Neuronal stem cell (in vitro differentiated cells): Measurements from ENCODE around the gene CORIN.

ENCODE experiments used
- DNase-seq: peaks from one replicate; pipeline ENCODE4 v3.0.0-alpha.2; 2013; ENCODE audit warnings: low spot score
- H2AFZ ChIP-seq: one replicate; pipeline ENCODE4 v1.6.1; 2013; ENCODE audit warnings: mild to moderate bottlenecking, low read length, inconsistent platforms
- H2AK5ac ChIP-seq: 2 replicates; pipeline ENCODE4 v1.6.1; 2013; ENCODE audit warnings: low read depth, mild to moderate bottlenecking, inconsistent platforms, low read length, moderate library complexity, mixed read lengths
- H2BK120ac ChIP-seq: 2 replicates; pipeline ENCODE4 v1.6.1; 2013; ENCODE audit warnings: low read depth, mild to moderate bottlenecking, inconsistent platforms, low read length, moderate library complexity, mixed read lengths
- H2BK12ac ChIP-seq: one replicate; pipeline ENCODE4 v1.6.1; 2013; ENCODE audit warnings: low read length, inconsistent platforms
- H2BK15ac ChIP-seq: 2 replicates; pipeline ENCODE4 v1.6.1; 2013; ENCODE audit warnings: mild to moderate bottlenecking, low read length, inconsistent platforms, mixed read lengths
- H2BK5ac ChIP-seq: one replicate; pipeline ENCODE4 v1.6.1; 2013; ENCODE audit warnings: inconsistent platforms, mild to moderate bottlenecking, low read length, moderate library complexity
- H3K14ac ChIP-seq: one replicate; pipeline ENCODE4 v1.6.1; 2013; ENCODE audit warnings: low read length, inconsistent platforms
- H3K18ac ChIP-seq: 2 replicates; pipeline ENCODE4 v1.6.1; 2013; ENCODE audit warnings: low read length, inconsistent platforms
- H3K23ac ChIP-seq: 2 replicates; pipeline ENCODE4 v1.6.1; 2013; ENCODE audit warnings: low read depth, mild to moderate bottlenecking, mixed read lengths, low read length, inconsistent platforms; ENCODE audit not compliant: poor library complexity
- H3K27ac ChIP-seq: replicated peaks from 3 replicates; pipeline ENCODE4 v1.5.1; 2013; ENCODE audit warnings: low read length, inconsistent platforms
- H3K27me3 ChIP-seq, 3 experiments: 2 replicates each; pipeline ENCODE4 v1.6.1; 2013; ENCODE audit warnings: low read length in 3 of 3, mild to moderate bottlenecking in 2 of 3, inconsistent platforms in 1 of 3, low read depth in 1 of 3, mixed read lengths in 1 of 3, moderate library complexity in 1 of 3; ENCODE audit not compliant: control insufficient read depth in 3 of 3, insufficient read depth in 3 of 3
- H3K36me3 ChIP-seq, 2 donors: replicated peaks in 1 of 2; 2 replicates each; pipeline ENCODE4 v1.6.1; 2013; ENCODE audit warnings: low read length in 2 of 2; ENCODE audit not compliant: control insufficient read depth in 2 of 2, insufficient read depth in 2 of 2
- H3K4ac ChIP-seq: 2 replicates; pipeline ENCODE4 v1.6.1; 2013; ENCODE audit warnings: inconsistent platforms, mild to moderate bottlenecking, low read length, moderate library complexity
- H3K4me1 ChIP-seq, 2 donors: 1 replicate in 1 of 2; 2 replicates in 1 of 2; pipeline ENCODE4 v1.6.1; 2013; ENCODE audit warnings: low read length in 2 of 2, low read depth in 1 of 2; ENCODE audit not compliant: control insufficient read depth in 2 of 2, insufficient read depth in 1 of 2
- H3K4me2 ChIP-seq: one replicate; pipeline ENCODE4 v1.6.1; 2013; ENCODE audit warnings: mild to moderate bottlenecking, low read length, inconsistent platforms; ENCODE audit not compliant: insufficient read depth, poor library complexity, severe bottlenecking
- H3K4me3 ChIP-seq, 2 donors: 2 replicates each; pipeline ENCODE4 v1.5.1; 2013; ENCODE audit warnings: low read length in 2 of 2, mild to moderate bottlenecking in 2 of 2, inconsistent platforms in 1 of 2, moderate library complexity in 1 of 2
- H3K79me1 ChIP-seq: one replicate; pipeline ENCODE4 v1.6.1; 2013; ENCODE audit warnings: low read depth, mild to moderate bottlenecking, inconsistent platforms, low read length, moderate library complexity
- H3K9ac ChIP-seq: one replicate; pipeline ENCODE4 v1.6.1; 2013; ENCODE audit warnings: mild to moderate bottlenecking, low read depth, low read length, inconsistent platforms; ENCODE audit not compliant: poor library complexity
- H3K9me3 ChIP-seq, 2 donors: replicated peaks in 1 of 2; 2 replicates each; pipeline versions ENCODE3 to v1.6.1; 2013; ENCODE audit warnings: low read length in 2 of 2, mild to moderate bottlenecking in 2 of 2, inconsistent platforms in 1 of 2, low read depth in 1 of 2, mixed read lengths in 1 of 2, moderate library complexity in 1 of 2; ENCODE audit not compliant: control insufficient read depth in 2 of 2, insufficient read depth in 1 of 2
- H4K8ac ChIP-seq: one replicate; pipeline ENCODE4 v1.6.1; 2013; ENCODE audit warnings: low read depth, mild to moderate bottlenecking, inconsistent platforms, low read length, moderate library complexity
- H4K91ac ChIP-seq: one replicate; pipeline ENCODE4 v1.6.1; 2013; ENCODE audit warnings: low read length, low read depth, mild to moderate bottlenecking, inconsistent platforms; ENCODE audit not compliant: poor library complexity
- WGBS, 2 donors: extraction: QIAGEN DNeasy Blood & Tissue Kit; methylation state at CpG; one replicate each; pipeline ENCODE4 v1.1.7; 2013; ENCODE audit warnings: missing lambda C conversion rate in 2 of 2, mixed read lengths in 1 of 2; ENCODE audit not compliant: insufficient read length in 2 of 2, insufficient replicate concordance in 1 of 2; ENCODE audit errors: extremely low coverage in 2 of 2; 5-methylcytosine and 5-hydroxymethylcytosine counted together

Gene CORIN

DNA sequence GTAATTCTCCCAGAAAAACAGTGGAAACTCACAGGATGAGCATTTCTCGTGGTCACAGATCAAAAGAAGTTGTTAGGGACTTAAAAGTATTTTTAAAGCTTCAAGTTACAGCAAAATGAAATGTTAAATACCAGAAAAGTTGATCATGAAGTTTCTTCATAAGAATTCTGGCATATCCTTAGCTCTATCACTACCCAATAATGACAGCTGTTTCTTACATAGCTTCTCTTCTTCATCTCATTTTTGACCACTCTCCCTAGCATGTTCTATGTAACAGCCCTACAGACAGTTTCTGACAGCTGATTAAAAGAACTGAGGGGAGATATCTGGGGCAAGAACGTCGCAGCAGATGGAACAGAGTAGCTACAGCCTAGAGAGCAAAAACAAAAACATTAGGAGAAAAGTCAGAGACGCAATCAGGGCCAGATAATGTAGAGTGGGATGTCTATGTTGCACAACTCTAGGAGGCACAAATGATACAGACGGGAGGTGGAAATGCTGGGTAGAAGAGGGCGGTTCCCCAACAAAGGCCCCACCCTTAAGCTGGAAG is 108.7 kb downstream of the CORIN start:
- Histone ChIP-seq H2BK120ac (no peak overlapping the region), H3K27me3 (no peaks in the 10 kb centered on the region), H3K18ac (no peak overlapping the region), H3K4ac (no peak overlapping the region), H3K4me1 (peaks cover 0 to 1% of the 10 kb centered on the region in 2 donors), H4K8ac (no peak overlapping the region), H2BK12ac (no peak overlapping the region), H3K36me3 (no peaks in the 10 kb centered on the region), H3K4me3 (no peak overlapping the region), H2AK5ac (no peak overlapping the region), H3K27ac (no peak overlapping the region), H3K4me2 (no peak overlapping the region), H3K9me3 (no peaks in the 10 kb centered on the region), H2BK5ac (no peak overlapping the region), H2AFZ (no peak overlapping the region), H4K91ac (no peak overlapping the region), H2BK15ac (no peak overlapping the region), H3K14ac (no peak overlapping the region), H3K23ac (no peak overlapping the region), H3K9ac (no peak overlapping the region), H3K79me1 (no peaks in the 10 kb centered on the region)
- no CpG with 5 or more reads among the region's 6 CpGs for WGBS, 2 donors
- DNase-seq = no peak

DNA sequence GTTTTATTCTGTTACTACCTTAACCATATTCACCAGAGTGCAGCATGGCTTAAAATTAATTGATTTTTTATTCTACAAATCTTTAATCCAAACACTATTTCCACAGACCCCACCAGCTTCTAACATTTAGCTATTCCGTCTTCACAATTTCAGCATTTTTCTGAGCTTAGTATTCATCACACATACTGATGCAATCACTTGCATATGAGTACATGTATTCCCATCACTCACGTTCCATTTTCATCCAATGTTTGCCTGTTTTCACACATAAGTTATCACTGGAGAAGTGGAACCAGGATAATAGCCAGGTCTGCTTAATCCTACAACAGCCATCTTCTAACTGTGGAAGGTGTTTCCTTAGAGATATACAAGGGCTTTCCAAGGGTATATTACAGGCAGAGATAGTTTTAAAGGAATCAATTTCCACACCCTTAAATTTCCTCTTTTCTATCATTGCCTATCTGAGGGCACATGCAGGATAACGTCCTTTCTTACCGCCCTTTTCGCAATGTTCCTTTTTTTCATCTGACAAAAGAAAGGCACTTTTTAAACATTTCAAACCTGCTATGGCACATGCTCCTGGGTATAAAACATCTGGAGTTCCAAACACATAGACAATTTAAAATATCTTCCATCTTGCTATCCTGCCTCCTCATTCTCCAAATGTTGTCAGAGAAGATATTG is 115.8 kb downstream of the CORIN start:
- H2BK15ac ChIP-seq = no peak overlapping the region
- H3K4me1 ChIP-seq = peaks cover 4 to 8% of the 10 kb centered on the region in 2 donors
- H3K18ac ChIP-seq = no peak overlapping the region
- no peaks in the 10 kb centered on the region for H3K9me3 ChIP-seq
- no peak overlapping the region for H3K4me2 ChIP-seq
- H3K79me1 ChIP-seq = no peaks in the 10 kb centered on the region
- no peak overlapping the region for H3K27ac ChIP-seq
- no peaks in the 10 kb centered on the region for H3K27me3 ChIP-seq
- H4K91ac ChIP-seq = no peak overlapping the region
- no peak overlapping the region for H2BK12ac ChIP-seq
- H3K9ac ChIP-seq = no peak overlapping the region
- H3K14ac ChIP-seq = no peak overlapping the region
- H3K4me3 ChIP-seq = no peak overlapping the region
- DNase-seq = no peak
- H3K4ac ChIP-seq = no peak overlapping the region
- H2BK5ac ChIP-seq = no peak overlapping the region
- no peak overlapping the region for H3K23ac ChIP-seq
- H4K8ac ChIP-seq = no peak overlapping the region
- H3K36me3 ChIP-seq = no peaks in the 10 kb centered on the region
- no peak overlapping the region for H2AFZ ChIP-seq
- no peak overlapping the region for H2BK120ac ChIP-seq
- WGBS, 2 donors = 100% methylated on average over 1 of the region's 5 CpGs; no CpG with 5 or more reads in 1 of the 2 donors
- H2AK5ac ChIP-seq = no peak overlapping the region

DNA sequence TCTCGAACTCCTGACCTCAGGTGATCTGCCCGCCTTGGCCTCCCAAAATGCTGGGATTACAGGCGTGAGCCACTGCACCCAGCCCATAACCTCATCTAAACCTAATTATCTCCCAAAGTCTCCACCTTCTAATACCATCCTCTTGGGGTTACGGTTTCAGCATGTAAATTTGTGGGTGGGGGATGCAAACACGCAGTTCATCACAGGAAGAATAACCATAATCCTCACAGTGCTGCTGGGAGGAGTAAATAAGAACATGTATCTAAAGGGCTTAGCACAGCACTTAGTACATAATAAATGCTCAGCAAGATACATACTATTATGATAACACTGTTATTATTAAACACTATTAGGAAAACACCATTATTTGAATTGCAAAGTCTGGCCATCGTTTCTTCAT is 116.4 kb downstream of the CORIN start:
- Histone ChIP-seq H3K36me3 (no peaks in the 10 kb centered on the region), H3K9me3 (no peaks in the 10 kb centered on the region), H3K9ac (no peak overlapping the region), H2BK12ac (no peak overlapping the region), H2BK120ac (no peak overlapping the region), H4K91ac (no peak overlapping the region), H2AFZ (no peak overlapping the region), H2BK15ac (no peak overlapping the region), H3K4ac (no peak overlapping the region), H3K4me3 (no peak overlapping the region), H4K8ac (no peak overlapping the region), H3K79me1 (no peaks in the 10 kb centered on the region), H2BK5ac (no peak overlapping the region), H3K4me2 (no peak overlapping the region), H2AK5ac (no peak overlapping the region), H3K18ac (no peak overlapping the region), H3K14ac (no peak overlapping the region), H3K4me1 (peaks cover 4 to 8% of the 10 kb centered on the region in 2 donors), H3K27me3 (no peaks in the 10 kb centered on the region), H3K27ac (no peak overlapping the region), H3K23ac (no peak overlapping the region)
- WGBS, 2 donors = no CpG with 5 or more reads among the region's 6 CpGs
- no peak for DNase-seq

DNA sequence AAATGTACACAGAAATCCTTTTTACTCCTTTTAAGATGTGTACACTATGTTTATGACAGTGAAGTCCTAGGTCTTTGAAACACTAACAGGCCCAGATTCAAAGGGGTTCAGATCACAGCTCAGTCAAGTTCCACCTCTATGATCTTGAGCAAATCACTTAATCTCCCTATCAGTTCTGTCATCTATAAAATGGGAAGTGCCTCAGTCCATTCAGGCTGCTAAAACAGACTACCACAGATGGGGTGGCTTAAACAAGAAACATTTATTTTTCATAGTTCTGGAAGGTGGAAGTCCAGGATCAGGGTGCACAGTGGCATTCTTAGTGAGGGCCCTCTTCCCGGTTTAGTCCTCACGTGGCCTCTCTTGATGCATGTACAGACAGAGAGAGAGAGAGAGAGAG is 117.1 kb downstream of the CORIN start:
- no CpG with 5 or more reads among the region's 2 CpGs for WGBS, 2 donors
- H4K91ac ChIP-seq = no peak overlapping the region
- H2BK12ac ChIP-seq = no peak overlapping the region
- H2BK120ac ChIP-seq = no peak overlapping the region
- no peaks in the 10 kb centered on the region for H3K79me1 ChIP-seq
- no peaks in the 10 kb centered on the region for H3K27me3 ChIP-seq
- H3K14ac ChIP-seq = no peak overlapping the region
- no peak overlapping the region for H2AFZ ChIP-seq
- no peak overlapping the region for H4K8ac ChIP-seq
- H3K4me2 ChIP-seq = no peak overlapping the region
- no peak overlapping the region for H3K4ac ChIP-seq
- DNase-seq = no peak
- H3K23ac ChIP-seq = no peak overlapping the region
- peaks cover 4 to 8% of the 10 kb centered on the region in 2 donors for H3K4me1 ChIP-seq
- no peak overlapping the region for H3K18ac ChIP-seq
- no peak overlapping the region for H2AK5ac ChIP-seq
- no peaks in the 10 kb centered on the region for H3K36me3 ChIP-seq
- no peak overlapping the region for H3K27ac ChIP-seq
- H3K9me3 ChIP-seq = no peaks in the 10 kb centered on the region
- H3K9ac ChIP-seq = no peak overlapping the region
- no peak overlapping the region for H3K4me3 ChIP-seq
- H2BK15ac ChIP-seq = no peak overlapping the region
- no peak overlapping the region for H2BK5ac ChIP-seq
